GM10266 (cell line): Measurements from ENCODE around the gene ITSN1.

Source experiments
- DNase-seq: peaks from one replicate; pipeline ENCODE4 v3.0.0; 2012; ENCODE audit errors: extremely low spot score
- TF ChIP-seq, protein P1 (sequence below): IDR thresholded peaks from 2 replicates; pipeline ENCODE4 v1.5.1; 2012; ENCODE audit warnings: mild to moderate bottlenecking, low read depth; ENCODE audit not compliant: control insufficient read depth, insufficient read depth; ENCODE audit errors: missing control alignments

Gene ITSN1

DNA sequence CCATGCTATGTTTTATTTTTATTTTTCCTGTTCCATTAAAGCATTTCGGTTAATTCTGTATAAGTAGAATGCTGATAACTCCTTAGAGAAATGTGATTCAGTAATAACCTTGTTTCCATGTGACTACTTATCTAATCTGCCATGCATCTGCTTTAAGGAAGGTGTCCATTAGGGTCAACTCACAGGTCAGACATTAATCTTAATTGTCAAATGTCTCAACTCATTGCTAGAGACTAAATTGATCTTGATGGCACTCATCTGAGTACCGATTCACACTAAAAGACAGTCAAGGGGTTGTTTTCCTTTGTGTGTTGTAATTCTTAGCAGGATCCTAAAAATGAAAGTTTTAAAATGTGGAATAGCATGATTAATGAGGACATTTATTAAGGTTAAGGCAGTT is 41.8 kb downstream of the ITSN1 start:
- TF ChIP-seq, protein P1, sequence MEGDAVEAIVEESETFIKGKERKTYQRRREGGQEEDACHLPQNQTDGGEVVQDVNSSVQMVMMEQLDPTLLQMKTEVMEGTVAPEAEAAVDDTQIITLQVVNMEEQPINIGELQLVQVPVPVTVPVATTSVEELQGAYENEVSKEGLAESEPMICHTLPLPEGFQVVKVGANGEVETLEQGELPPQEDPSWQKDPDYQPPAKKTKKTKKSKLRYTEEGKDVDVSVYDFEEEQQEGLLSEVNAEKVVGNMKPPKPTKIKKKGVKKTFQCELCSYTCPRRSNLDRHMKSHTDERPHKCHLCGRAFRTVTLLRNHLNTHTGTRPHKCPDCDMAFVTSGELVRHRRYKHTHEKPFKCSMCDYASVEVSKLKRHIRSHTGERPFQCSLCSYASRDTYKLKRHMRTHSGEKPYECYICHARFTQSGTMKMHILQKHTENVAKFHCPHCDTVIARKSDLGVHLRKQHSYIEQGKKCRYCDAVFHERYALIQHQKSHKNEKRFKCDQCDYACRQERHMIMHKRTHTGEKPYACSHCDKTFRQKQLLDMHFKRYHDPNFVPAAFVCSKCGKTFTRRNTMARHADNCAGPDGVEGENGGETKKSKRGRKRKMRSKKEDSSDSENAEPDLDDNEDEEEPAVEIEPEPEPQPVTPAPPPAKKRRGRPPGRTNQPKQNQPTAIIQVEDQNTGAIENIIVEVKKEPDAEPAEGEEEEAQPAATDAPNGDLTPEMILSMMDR, result no peak

DNA sequence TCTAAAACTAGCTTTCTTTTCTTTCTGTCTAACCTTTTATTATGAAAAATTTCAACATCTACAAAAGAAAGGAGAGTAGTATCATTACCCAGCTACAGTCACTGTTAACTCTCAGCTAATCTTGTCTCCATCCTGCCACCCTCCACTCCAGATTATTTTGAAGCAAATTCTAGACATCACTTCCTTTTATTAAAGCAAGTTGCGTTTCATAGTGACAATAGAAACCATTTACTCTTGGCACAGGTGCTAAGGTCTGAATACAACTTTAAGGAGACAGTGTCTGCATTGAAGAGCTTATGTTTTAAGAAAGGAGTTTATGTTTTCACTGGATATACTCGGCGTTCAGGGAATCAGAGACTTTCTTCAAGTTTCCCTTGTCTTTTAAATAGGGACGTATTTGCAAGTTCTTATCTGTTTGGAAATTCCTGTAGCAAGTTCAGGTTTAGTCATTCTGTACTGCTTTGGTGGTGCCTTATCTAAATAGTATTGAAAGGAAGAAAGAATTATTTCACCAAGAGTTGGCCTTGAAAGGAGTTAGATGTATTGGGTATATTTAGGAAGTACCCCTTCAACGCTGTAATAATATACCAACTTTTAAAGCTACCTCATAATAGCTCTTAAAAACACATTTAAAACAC is 42.7 kb downstream of the ITSN1 start:
- TF ChIP-seq, protein P1, result no peak
- DNase-seq, result no peak

More for the DNA sequence above, 41.8 kb downstream of the ITSN1 start:
- DNase-seq, result no peak

- TF ChIP-seq, protein P1, result no peak
- no peak for DNase-seq
Observed at GRCh38 chr21:33685613-33686197, 43.4 kb downstream of the ITSN1 start.

- no peak for DNase-seq
- TF ChIP-seq, protein P1, result no peak
Observed at GRCh38 chr21:33686386-33686785, 44.1 kb downstream of the ITSN1 start.

- no peak for DNase-seq
- TF ChIP-seq, protein P1, result no peak
Observed at GRCh38 chr21:33687634-33688033, 45.3 kb downstream of the ITSN1 start.

DNA sequence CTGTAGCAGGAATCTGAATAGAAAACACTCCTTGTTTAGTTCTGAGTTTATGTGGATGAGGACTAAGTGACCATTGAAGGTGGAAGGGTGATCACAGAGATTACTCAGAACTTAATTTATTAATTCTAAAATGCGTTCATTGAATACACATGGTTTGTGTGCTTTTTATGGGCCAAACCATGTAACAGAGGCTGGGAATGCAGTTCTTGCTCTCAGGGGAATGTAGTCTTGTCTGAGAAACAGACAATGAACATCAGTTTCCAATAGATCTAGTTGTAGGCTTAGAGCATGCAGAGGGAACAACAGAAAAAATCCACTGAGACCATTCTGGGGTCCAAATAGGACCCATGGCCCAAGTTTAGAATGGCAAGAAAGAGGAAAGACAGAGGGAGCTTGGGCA is 46.1 kb downstream of the ITSN1 start:
- TF ChIP-seq, protein P1, result no peak
- DNase-seq, result no peak

GRCh38 chr21:33690874-33691273 is 48.6 kb downstream of the ITSN1 start:
- no peak for DNase-seq
- TF ChIP-seq, protein P1, result no peak
